HL-60 (cell line): Measurements from ENCODE around the gene PREPL.

Experiments
- CTCF ChIP-seq: IDR thresholded peaks from one replicate; pipeline ENCODE4 v1.5.1; 2011; ENCODE audit warnings: low read length, control low read depth, inconsistent platforms; ENCODE audit not compliant: insufficient read depth
- GABPA ChIP-seq: IDR thresholded peaks from 2 replicates; pipeline ENCODE4 v1.6.1; 2012; ENCODE audit warnings: low read depth
- POLR2AphosphoS5 ChIP-seq: IDR thresholded peaks from 2 replicates; pipeline ENCODE4 v1.6.1; 2012; ENCODE audit warnings: low read depth
- REST ChIP-seq: IDR thresholded peaks from 2 replicates; pipeline ENCODE4 v1.6.1; 2012; ENCODE audit warnings: low read depth; ENCODE audit not compliant: insufficient replicate concordance

- TF ChIP-seq CTCF (no peak), POLR2AphosphoS5 (no peak), GABPA (no peak), REST (no peak)
These were observed 83.8 kb downstream of the PREPL start for GRCh38 chr2:44277541-44277940.
